GM18907 (cell line): Measurements from ENCODE around the gene SLC9A3.
"Not testable (repeated sequence)": the region's sequence is repeated elsewhere in the genome, so short reads cannot be mapped to it uniquely, and the experiment has no call there.

Source experiments
- ATAC-seq: cut with Tn5 transposase; IDR thresholded peaks from one replicate; pipeline ENCODE4 v1.9.1; 2021; ENCODE audit warnings: mild to moderate bottlenecking, moderate library complexity; ENCODE audit not compliant: unreplicated experiment

SLC9A3 gene

GRCh38 chr5:511476-511875, 12.8 kb downstream of the SLC9A3 start:
- ATAC-seq: no peak

GRCh38 chr5:510521-510920, 13.7 kb downstream of the SLC9A3 start:
- ATAC-seq: no peak

GRCh38 chr5:509611-510185, 14.6 kb downstream of the SLC9A3 start:
- ATAC-seq: no peak

- ATAC-seq: not testable (repeated sequence)
Measured at GRCh38 chr5:507986-508575, 16.2 kb downstream of the SLC9A3 start.

GRCh38 chr5:505951-506525, 18.2 kb downstream of the SLC9A3 start:
- no peak for ATAC-seq

- ATAC-seq: no peak
Measured at GRCh38 chr5:504326-505154, 19.7 kb downstream of the SLC9A3 start.

GRCh38 chr5:502325-503079, 21.7 kb downstream of the SLC9A3 start:
- ATAC-seq: no peak

- no peak for ATAC-seq
Measured at GRCh38 chr5:501831-502184, 22.4 kb downstream of the SLC9A3 start.

GRCh38 chr5:501105-501830, 23.0 kb downstream of the SLC9A3 start:
- no peak for ATAC-seq

GRCh38 chr5:500491-500890, 23.8 kb downstream of the SLC9A3 start:
- no peak for ATAC-seq

GRCh38 chr5:499233-500209, 24.7 kb downstream of the SLC9A3 start:
- no peak for ATAC-seq

- ATAC-seq: no peak
Measured at GRCh38 chr5:497871-498509, 26.3 kb downstream of the SLC9A3 start.

- no peak for ATAC-seq
Measured at GRCh38 chr5:497090-497700, 27.1 kb downstream of the SLC9A3 start.

- no peak for ATAC-seq
Measured at GRCh38 chr5:496028-496427, 28.2 kb downstream of the SLC9A3 start.

GRCh38 chr5:494667-495255, 29.5 kb downstream of the SLC9A3 start:
- no peak for ATAC-seq

GRCh38 chr5:493758-494157, 30.5 kb downstream of the SLC9A3 start:
- ATAC-seq: no peak

GRCh38 chr5:493119-493701, 31.0 kb downstream of the SLC9A3 start:
- ATAC-seq: no peak
